Measurements from ENCODE around the gene PKIG. TPM values are rescaled to one million over a fixed set of nuclear protein-coding genes. Genes with fewer than 3 reads are reported as not detected.

PKIG gene
- total and polyA plus RNA-seq, 9 donors, result 37.0 to 114 (median 49.9) TPM

GRCh38 chr20:44625361-44625760 lies 43.0 kb downstream of the PKIG start:
- Histone ChIP-seq H3K36me3 (no peaks in the 10 kb centered on the region), H3K4me1 (ENCODE audit: insufficient read depth) (peaks cover 4% of the 10 kb centered on the region)
- WGBS, 3 donors, result 88 to 90% (median 88%) methylated on average over 8 of the region's 8 CpGs

DNA sequence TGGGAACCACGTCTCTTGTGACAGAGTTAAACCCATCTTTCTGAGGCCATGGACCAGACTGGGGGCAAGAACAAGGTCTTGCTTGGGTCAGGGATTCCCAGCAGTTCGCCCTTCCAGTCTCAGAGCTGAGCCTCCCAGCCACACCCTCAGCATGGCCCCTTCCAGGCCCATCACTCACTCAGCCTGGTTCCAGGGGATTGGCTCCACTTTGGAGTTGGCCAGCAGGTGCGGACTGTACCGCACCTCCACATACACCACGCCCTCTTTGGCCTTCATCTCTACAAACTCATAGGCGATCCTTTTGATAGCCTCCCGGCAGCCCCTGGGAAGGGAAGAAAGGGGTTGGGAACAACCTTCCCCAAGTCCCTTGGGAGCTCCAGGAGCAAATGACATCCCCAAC lies 43.9 kb downstream of the PKIG start:
- no peak for DNase-seq
- no peaks in the 10 kb centered on the region for H3K9me3 ChIP-seq
- TF ChIP-seq EP300 (IDR thresholded peaks at IDR 0.05), result no peak
- TF ChIP-seq POLR2A (IDR thresholded peaks at IDR 0.05), result no peak
- TF ChIP-seq CTCF (IDR thresholded peaks at IDR 0.05), result no peak
- intact Hi-C loops (cut with DNase I), result no loop called here
- H3K4me3 ChIP-seq, result no peak overlapping the region
- no peaks in the 10 kb centered on the region for H3K27me3 ChIP-seq
- WGBS, 3 donors, result 90 to 94% (median 94%) methylated on average over 7 of the region's 7 CpGs
- no peak overlapping the region for H3K27ac ChIP-seq
- no peaks in the 10 kb centered on the region for H3K36me3 ChIP-seq
- H3K4me1 ChIP-seq (ENCODE audit: insufficient read depth), result peaks cover 4% of the 10 kb centered on the region

More at GRCh38 chr20:44625361-44625760, 43.0 kb downstream of the PKIG start:
- no peaks in the 10 kb centered on the region for H3K9me3 ChIP-seq
- TF ChIP-seq CTCF (IDR thresholded peaks at IDR 0.05) (no peak), POLR2A (IDR thresholded peaks at IDR 0.05) (no peak), EP300 (IDR thresholded peaks at IDR 0.05) (no peak)
- H3K27ac ChIP-seq, result no peak overlapping the region
- H3K4me3 ChIP-seq, result no peak overlapping the region
- intact Hi-C loops (cut with DNase I), result no loop called here
- H3K27me3 ChIP-seq, result no peaks in the 10 kb centered on the region
- DNase-seq, result no peak

GRCh38 chr20:44627364-44628010 lies 45.1 kb downstream of the PKIG start:
- Histone ChIP-seq H3K27ac (no peak overlapping the region), H3K9me3 (no peaks in the 10 kb centered on the region), H3K4me1 (ENCODE audit: insufficient read depth) (peaks cover 4% of the 10 kb centered on the region), H3K4me3 (no peak overlapping the region), H3K27me3 (no peaks in the 10 kb centered on the region), H3K36me3 (no peaks in the 10 kb centered on the region)
- intact Hi-C loops (cut with DNase I), result no loop called here
- TF ChIP-seq EP300 (IDR thresholded peaks at IDR 0.05) (no peak), CTCF (IDR thresholded peaks at IDR 0.05) (no peak), POLR2A (IDR thresholded peaks at IDR 0.05) (no peak)
- no peak for DNase-seq
- 85 to 89% (median 87%) methylated on average over 13 of the region's 13 CpGs for WGBS, 3 donors

- TF ChIP-seq POLR2A (IDR thresholded peaks at IDR 0.05), result no peak
- no peak for TF ChIP-seq CTCF (IDR thresholded peaks at IDR 0.05)
- TF ChIP-seq EP300 (IDR thresholded peaks at IDR 0.05), result no peak
- Histone ChIP-seq H3K27ac (no peak overlapping the region), H3K9me3 (no peaks in the 10 kb centered on the region), H3K4me1 (ENCODE audit: insufficient read depth) (peaks cover 4% of the 10 kb centered on the region), H3K36me3 (no peaks in the 10 kb centered on the region), H3K27me3 (no peaks in the 10 kb centered on the region), H3K4me3 (no peak overlapping the region)
- 80 to 88% (median 87%) methylated on average over 9 of the region's 9 CpGs for WGBS, 3 donors
- DNase-seq, result no peak
- intact Hi-C loops (cut with DNase I), result no loop called here
Observed at GRCh38 chr20:44629017-44629385, 46.6 kb downstream of the PKIG start.

Data from ovary (tissue), 9 donors.